ENCODE results near the gene BPGM.

The BPGM gene

GRCh38 chr7:134714470-134715205, 68.0 kb downstream of the BPGM start:
- no peaks in the 10 kb centered on the region for H3K9me3 ChIP-seq
- peaks cover 6% of the 10 kb centered on the region; the same call in 1 of the 2 replicates for H3K27me3 ChIP-seq
- no peak overlapping the region for H3K4me3 ChIP-seq (ENCODE audit: low read depth, low read length)
- H3K36me3 ChIP-seq = no peaks in the 10 kb centered on the region
- H3K4me1 ChIP-seq = no peaks in the 10 kb centered on the region
- TF ChIP-seq CTCF (IDR thresholded peaks at IDR 0.05; ENCODE audit: low read depth, low read length) = no peak
- DNase-seq = no peak

GRCh38 chr7:134718211-134718875, 71.7 kb downstream of the BPGM start:
- H3K27me3 ChIP-seq = peaks cover 4% of the 10 kb centered on the region; the same call in 1 of the 2 replicates
- no peak for TF ChIP-seq CTCF (IDR thresholded peaks at IDR 0.05; ENCODE audit: low read depth, low read length)
- no peaks in the 10 kb centered on the region for H3K9me3 ChIP-seq
- no peaks in the 10 kb centered on the region for H3K36me3 ChIP-seq
- no peak overlapping the region for H3K4me3 ChIP-seq (ENCODE audit: low read depth, low read length)
- no peaks in the 10 kb centered on the region for H3K4me1 ChIP-seq
- no peak for DNase-seq

- TF ChIP-seq CTCF (IDR thresholded peaks at IDR 0.05; ENCODE audit: low read depth, low read length) = no peak
- Histone ChIP-seq H3K9me3 (no peaks in the 10 kb centered on the region), H3K4me1 (no peaks in the 10 kb centered on the region), H3K36me3 (no peaks in the 10 kb centered on the region), H3K4me3 (ENCODE audit: low read depth, low read length) (no peak overlapping the region), H3K27me3 (no peaks in the 10 kb centered on the region)
- DNase-seq = no peak
Measured at GRCh38 chr7:134720091-134720935, 73.7 kb downstream of the BPGM start.

- H3K27me3 ChIP-seq = no peaks in the 10 kb centered on the region
- H3K4me1 ChIP-seq = no peaks in the 10 kb centered on the region
- TF ChIP-seq CTCF (IDR thresholded peaks at IDR 0.05; ENCODE audit: low read depth, low read length) = no peak
- H3K9me3 ChIP-seq = no peaks in the 10 kb centered on the region
- no peak for DNase-seq
- no peaks in the 10 kb centered on the region for H3K36me3 ChIP-seq
- no peak overlapping the region for H3K4me3 ChIP-seq (ENCODE audit: low read depth, low read length)
Measured at GRCh38 chr7:134721171-134721570, 74.5 kb downstream of the BPGM start.

- Histone ChIP-seq H3K9me3 (no peaks in the 10 kb centered on the region), H3K4me3 (ENCODE audit: low read depth, low read length) (no peak overlapping the region), H3K27me3 (no peaks in the 10 kb centered on the region), H3K4me1 (no peaks in the 10 kb centered on the region), H3K36me3 (no peaks in the 10 kb centered on the region)
- DNase-seq = no peak
- no peak for TF ChIP-seq CTCF (IDR thresholded peaks at IDR 0.05; ENCODE audit: low read depth, low read length)
Measured at GRCh38 chr7:134722786-134723322, 76.2 kb downstream of the BPGM start.

Measured in BE2C (cell line).